ENCODE measurements around the gene GPATCH3. TPM values are rescaled to one million over a fixed set of nuclear protein-coding genes. Genes with fewer than 3 reads are reported as not detected.

The GPATCH3 gene
- total and polyA plus RNA-seq, 7 donors = 6.6 to 14.3 (median 9.7) TPM

DNA sequence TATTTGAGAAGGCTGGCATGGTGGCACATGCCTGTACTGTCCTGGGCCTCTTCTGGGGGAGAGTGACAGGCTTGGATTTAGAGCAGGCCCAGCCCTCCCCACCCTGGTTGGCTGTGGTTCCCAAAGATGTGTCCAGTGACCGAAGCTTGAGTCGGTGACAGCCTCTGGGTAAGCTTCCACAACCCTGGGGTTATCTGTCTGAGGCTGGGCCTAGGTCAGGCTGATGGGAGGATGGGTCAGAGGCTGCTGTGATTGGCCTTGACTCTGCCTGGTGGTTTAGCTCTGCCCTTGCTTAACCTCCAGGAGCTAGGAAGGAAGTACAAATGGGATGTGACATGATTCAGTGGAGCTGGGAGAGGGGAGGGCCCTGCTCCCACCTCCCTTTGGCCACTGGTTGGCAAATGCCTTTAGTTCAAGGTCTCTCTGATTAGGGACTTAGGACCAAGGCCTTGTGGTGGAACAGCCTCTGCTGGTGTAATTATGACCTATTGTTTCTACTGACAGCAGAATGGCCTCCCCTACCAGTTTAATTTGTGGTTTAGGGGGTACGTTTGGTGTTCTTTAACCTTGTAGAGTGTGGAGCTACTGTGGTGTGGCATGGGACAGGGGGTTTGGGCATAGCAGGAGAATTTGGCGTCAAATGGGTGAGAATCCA, 37.9 kb upstream of the GPATCH3 start:
- no peaks in the 10 kb centered on the region for H3K9me3 ChIP-seq
- no peaks in the 10 kb centered on the region for H3K4me1 ChIP-seq
- no peaks in the 10 kb centered on the region for H3K27me3 ChIP-seq
- TF ChIP-seq EP300 (IDR thresholded peaks at IDR 0.05) = no peak
- no peak for TF ChIP-seq POLR2A (IDR thresholded peaks at IDR 0.05)
- no peak for TF ChIP-seq POLR2AphosphoS5 (IDR thresholded peaks at IDR 0.05)
- 95 to 96% methylated on average over 4 of the region's 4 CpGs for WGBS, 2 donors
- intact Hi-C loops (cut with DNase I) = no loop called here
- no peak for DNase-seq
- no peak overlapping the region for H3K27ac ChIP-seq
- peaks cover 19 to 57% (median 20%) of the 10 kb centered on the region in 4 donors for H3K36me3 ChIP-seq
- no peak overlapping the region for H3K4me3 ChIP-seq

- TF ChIP-seq EP300 (IDR thresholded peaks at IDR 0.05) = no peak
- TF ChIP-seq POLR2A (IDR thresholded peaks at IDR 0.05) = no peak
- no peak for TF ChIP-seq POLR2AphosphoS5 (IDR thresholded peaks at IDR 0.05)
- TF ChIP-seq CTCF (IDR thresholded peaks at IDR 0.05) = no peak
- peaks cover 6 to 52% (median 7%) of the 10 kb centered on the region in 4 donors for H3K36me3 ChIP-seq
- intact Hi-C loops (cut with DNase I) = no loop called here
These were observed 36.6 kb upstream of the GPATCH3 start for GRCh38 chr1:26936823-26937222.

DNA sequence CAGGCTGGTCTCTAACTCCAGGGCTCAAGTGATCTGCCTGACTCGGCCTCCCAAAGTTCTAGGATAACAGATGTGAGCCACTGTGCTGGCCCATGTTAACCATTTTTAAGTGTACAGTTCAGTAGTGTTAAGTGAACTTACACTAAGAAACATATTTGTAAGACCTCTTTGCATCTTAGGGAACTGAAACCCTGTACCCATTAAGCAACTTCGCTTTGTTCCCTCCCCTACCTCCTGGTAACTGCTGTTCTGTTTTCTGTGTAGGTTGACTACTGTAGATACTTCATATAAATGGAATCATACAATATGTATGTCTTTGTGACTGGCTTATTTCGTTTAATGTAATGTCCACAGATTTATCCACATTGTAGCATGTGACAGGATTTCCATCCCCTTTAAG, 32.3 kb upstream of the GPATCH3 start:
- WGBS, 2 donors = 77 to 89% methylated on average over 3 of the region's 3 CpGs
- no peak overlapping the region for H3K4me3 ChIP-seq
- intact Hi-C loops (cut with DNase I) = no loop called here
- no peak overlapping the region for H3K27ac ChIP-seq
- H3K27me3 ChIP-seq = no peaks in the 10 kb centered on the region
- no peak for DNase-seq
- no peak for TF ChIP-seq POLR2A (IDR thresholded peaks at IDR 0.05)
- no peak for TF ChIP-seq CTCF (IDR thresholded peaks at IDR 0.05)
- no peak for TF ChIP-seq POLR2AphosphoS5 (IDR thresholded peaks at IDR 0.05)
- TF ChIP-seq EP300 (IDR thresholded peaks at IDR 0.05) = no peak
- H3K9me3 ChIP-seq = no peaks in the 10 kb centered on the region
- no peaks in the 10 kb centered on the region for H3K4me1 ChIP-seq
- H3K36me3 ChIP-seq = peaks cover 0 to 62% (median 2%) of the 10 kb centered on the region in 4 donors

More at GRCh38 chr1:26936823-26937222, 36.6 kb upstream of the GPATCH3 start:
- no peaks in the 10 kb centered on the region for H3K27me3 ChIP-seq
- DNase-seq = no peak
- H3K4me1 ChIP-seq = no peaks in the 10 kb centered on the region
- no peak overlapping the region for H3K4me3 ChIP-seq
- H3K27ac ChIP-seq = no peak overlapping the region
- 82 to 90% methylated on average over 6 of the region's 6 CpGs for WGBS, 2 donors
- H3K9me3 ChIP-seq = no peaks in the 10 kb centered on the region

GRCh38 chr1:26923711-26924110, 23.4 kb upstream of the GPATCH3 start:
- Histone ChIP-seq H3K9me3 (no peaks in the 10 kb centered on the region), H3K27ac (no peak overlapping the region), H3K4me3 (no peak overlapping the region), H3K36me3 (peaks cover 0 to 45% (median 22%) of the 10 kb centered on the region in 4 donors), H3K4me1 (peaks cover 0 to 23% (median 18%) of the 10 kb centered on the region in 4 donors), H3K27me3 (no peaks in the 10 kb centered on the region)
- 95% methylated on average over 3 of the region's 3 CpGs for WGBS, 2 donors
- TF ChIP-seq POLR2AphosphoS5 (IDR thresholded peaks at IDR 0.05) (no peak), POLR2A (IDR thresholded peaks at IDR 0.05) (no peak)
- no peak for DNase-seq
- intact Hi-C loops (cut with DNase I) = no loop called here

DNA sequence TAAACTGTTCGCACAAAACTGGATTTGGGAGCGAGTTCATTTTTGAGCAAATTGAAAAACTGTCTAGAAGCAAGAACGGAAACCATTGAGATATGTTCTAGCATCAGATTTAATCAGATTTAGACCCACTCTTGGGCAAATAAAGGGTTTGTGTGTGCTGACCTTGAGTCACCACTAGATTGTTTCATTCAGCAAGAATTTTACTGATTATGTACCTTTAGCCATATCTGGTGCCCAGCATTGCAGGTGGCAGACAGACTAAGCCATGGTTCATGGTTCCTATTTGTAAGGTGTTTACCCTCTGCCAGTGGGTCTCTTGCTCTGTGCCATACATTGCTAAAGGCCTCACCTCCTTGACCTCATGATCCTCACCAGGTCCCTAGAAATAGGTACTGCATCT, 22.6 kb upstream of the GPATCH3 start:
- Histone ChIP-seq H3K36me3 (peaks cover 0 to 42% (median 22%) of the 10 kb centered on the region in 4 donors), H3K4me3 (peak overlapping the region in 1 of 4 donors; percentile 99), H3K27ac (no peak overlapping the region), H3K4me1 (peaks cover 0 to 23% (median 18%) of the 10 kb centered on the region in 4 donors), H3K9me3 (no peaks in the 10 kb centered on the region), H3K27me3 (no peaks in the 10 kb centered on the region)
- intact Hi-C loops (cut with DNase I) = no loop called here
- WGBS, 2 donors = 93 to 94% methylated on average over 3 of the region's 3 CpGs
- TF ChIP-seq CTCF (IDR thresholded peaks at IDR 0.05) (no peak), POLR2A (IDR thresholded peaks at IDR 0.05) (no peak), POLR2AphosphoS5 (IDR thresholded peaks at IDR 0.05) (no peak), EP300 (IDR thresholded peaks at IDR 0.05) (no peak)
- DNase-seq = no peak
